GM18498 (cell line): ENCODE data around the gene CDH6.

Source experiments
- ATAC-seq: cut with Tn5 transposase; IDR thresholded peaks from one replicate; pipeline ENCODE4 v1.9.1; 2021; ENCODE audit warnings: mild to moderate bottlenecking, moderate library complexity; ENCODE audit not compliant: unreplicated experiment

The CDH6 gene

DNA sequence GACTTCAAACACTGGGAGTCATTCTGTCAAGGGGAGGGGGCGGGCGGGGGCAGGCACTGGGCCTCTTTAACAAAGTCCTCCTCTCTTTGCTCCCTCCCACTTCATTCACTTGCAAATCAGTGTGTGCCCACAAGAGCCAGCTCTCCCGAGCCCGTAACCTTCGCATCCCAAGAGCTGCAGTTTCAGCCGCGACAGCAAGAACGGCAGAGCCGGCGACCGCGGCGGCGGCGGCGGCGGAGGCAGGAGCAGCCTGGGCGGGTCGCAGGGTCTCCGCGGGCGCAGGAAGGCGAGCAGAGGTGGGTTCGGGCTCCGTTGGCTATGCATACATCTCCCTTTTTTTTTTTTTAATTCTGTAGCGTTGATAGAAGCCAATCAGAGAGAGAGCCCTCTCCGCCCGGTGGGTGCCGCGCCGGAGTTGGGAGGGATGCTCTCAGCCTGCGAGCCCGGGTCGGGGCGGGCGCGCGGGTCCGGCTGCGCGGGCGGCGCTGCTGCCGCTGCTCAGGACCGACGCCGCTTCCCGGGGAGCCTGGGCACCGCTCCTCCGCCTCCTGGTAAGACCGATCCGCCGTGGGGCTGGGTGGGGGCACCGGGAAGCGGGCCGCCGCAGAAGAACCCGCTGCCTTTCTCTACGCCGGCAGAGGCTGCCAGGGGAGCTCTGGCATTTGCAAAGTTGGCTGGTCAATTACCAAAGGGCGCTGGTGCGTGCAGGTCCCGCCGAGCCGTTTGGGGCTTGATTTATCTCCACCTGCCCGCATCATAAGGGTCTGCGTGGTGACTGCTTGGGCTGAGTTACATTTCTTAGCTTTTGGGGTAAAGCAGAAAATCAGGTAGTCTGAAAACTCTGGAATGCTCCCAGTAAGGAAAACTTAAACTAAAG is at the start of gene CDH6:
Gene CDH6, plus strand, starts transcription at position 96 of the 877 bp plus-strand sequence. CDS start 73,788 bp downstream, outside the sequence.
- ATAC-seq: no peak

DNA sequence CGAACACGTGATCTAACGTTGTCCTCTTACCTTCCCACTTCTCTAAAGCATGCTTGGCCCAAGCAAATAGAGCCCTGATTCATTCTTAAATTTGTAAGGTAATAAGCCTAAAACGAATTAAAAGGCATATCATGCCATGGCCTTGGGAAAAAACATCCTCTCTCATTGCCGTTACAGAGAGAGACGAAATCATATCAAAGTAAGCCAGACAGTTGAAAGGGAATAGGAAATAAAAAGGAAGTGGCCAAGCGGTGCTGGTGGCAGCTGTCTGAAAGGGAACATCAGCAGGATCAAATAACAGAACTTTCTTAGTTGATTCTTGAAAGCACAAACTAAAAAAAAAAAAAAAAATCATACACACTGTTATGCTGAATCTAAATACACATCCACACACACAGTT is 49.1 kb upstream of the CDH6 start:
- no peak for ATAC-seq

DNA sequence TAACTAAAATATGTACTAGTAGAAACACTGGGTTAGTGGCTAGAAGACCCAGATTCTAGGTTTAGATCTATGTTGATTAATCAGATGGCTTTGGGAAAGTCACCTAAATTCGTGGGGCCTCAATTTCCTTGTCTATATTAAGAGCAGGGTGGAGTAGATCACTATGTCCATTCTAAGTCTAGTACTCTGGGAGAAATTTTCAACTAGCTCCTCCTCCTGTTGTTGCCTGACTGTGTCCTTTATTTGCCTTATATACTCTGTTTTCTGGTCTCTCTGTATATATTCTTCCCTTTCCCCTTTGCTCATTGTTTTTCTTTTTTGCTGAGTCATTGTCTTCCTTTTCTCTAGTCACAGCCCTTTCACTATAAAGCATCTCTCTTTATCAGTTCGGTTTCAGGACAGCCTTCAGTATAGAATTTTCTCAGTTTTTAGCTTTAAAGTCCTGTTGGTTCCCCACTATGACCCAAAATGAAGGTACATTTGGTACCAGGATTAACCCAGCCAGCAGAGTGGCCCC is 44.5 kb upstream of the CDH6 start:
- no peak for ATAC-seq

GRCh38 chr5:31153521-31153920 is 40.0 kb upstream of the CDH6 start:
- ATAC-seq: no peak

DNA sequence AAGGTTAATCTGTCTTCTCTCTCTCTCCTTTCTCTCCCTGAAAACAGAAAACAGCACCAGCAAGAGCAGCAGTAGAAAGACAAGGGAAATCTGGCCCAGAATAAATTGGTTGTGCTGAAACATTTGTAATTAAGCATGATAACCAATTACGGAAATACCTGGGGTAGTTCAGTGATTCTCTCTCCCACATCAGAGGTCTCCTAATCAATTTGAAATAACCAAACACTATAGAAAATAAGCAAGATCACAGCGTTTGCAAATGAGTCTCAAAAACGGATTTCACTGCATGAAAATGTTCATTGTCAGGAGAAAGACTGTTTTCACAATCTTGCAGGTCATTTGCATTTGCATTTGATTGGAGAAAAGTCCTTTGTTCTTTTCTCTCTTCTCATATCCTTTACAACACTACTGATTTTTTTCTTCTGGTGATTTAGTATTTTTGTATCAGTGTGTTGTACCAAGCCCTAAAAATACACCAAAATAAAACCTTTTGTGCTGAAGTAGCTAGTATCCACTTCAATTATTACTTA is 36.8 kb upstream of the CDH6 start:
- ATAC-seq: no peak

DNA sequence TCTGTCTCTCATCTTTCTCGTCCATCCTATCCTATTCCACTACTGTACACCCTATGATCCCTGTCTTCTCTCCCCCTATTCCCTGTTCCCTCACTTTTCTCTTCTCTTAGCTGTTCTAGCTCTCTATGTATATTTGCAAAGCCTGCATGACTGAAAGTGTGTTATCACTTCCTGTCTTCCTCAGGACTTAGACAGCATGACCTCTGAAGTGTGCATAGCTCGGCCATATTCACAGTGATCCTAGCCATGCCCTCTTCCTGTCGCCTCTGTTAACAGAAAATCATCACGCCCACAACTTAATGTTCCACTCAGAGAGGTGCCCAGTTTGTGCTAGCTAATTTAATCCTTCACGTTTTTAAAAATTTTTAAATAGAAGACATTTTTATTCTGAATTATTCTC is 35.8 kb upstream of the CDH6 start:
- ATAC-seq: no peak

DNA sequence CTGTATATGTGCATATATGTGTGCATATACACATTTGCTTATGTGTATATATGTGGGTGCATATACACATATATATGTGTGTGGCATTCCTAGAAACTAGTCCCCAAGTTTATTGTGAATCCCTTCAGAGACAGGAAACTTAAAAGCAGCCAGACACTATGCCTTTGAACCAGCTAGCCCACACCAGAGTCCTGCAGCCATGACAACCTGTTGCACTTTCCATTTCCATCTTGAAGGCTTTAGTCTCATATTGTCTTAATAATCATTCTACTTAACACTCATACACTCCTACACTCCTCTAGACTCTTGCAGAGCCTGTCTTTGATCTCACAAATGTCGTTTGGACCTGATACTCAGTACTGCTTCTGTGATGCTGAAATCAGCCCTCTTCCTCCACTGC is 34.8 kb upstream of the CDH6 start:
- ATAC-seq: no peak

GRCh38 chr5:31161781-31162181 is 31.7 kb upstream of the CDH6 start:
- no peak for ATAC-seq

- ATAC-seq: no peak
Measured at GRCh38 chr5:31165729-31166128, 27.8 kb upstream of the CDH6 start.

DNA sequence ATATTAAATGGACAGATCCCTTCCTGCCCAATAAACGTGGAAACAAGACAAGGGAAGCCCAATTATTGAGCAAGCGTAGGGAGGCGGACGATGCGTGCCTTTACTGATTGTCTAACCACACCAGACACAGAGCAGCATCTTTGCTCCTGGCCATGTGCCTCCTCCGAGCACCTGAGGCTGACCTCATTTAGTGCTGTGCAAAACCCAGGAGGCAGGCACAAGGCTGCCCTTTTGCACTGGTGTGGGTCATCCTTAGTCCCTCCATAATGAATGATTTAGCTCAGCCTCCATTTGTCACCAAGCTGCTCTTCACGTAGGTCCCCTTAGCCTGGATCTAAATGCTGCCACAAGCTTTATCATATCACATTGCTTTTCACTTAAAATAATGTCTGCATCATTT is 24.1 kb upstream of the CDH6 start:
- no peak for ATAC-seq

DNA sequence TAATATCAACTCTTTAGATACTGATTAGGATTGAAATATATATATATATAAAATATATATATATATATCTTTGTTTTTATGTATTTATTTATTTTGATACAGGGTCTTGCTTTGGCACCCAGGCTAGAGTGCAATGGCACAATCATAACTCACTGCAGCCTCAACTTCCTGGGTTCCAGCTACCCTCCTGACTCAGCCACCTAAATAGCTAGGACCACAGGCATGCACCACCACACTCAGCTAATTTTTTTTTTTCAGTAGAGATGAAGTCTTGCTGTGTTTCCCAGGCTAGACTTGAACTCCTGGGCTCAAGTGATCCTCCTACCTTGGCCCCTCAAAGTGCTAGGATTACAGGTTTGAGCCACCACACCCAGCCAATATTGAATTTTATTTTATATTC is 20.6 kb upstream of the CDH6 start:
- no peak for ATAC-seq

DNA sequence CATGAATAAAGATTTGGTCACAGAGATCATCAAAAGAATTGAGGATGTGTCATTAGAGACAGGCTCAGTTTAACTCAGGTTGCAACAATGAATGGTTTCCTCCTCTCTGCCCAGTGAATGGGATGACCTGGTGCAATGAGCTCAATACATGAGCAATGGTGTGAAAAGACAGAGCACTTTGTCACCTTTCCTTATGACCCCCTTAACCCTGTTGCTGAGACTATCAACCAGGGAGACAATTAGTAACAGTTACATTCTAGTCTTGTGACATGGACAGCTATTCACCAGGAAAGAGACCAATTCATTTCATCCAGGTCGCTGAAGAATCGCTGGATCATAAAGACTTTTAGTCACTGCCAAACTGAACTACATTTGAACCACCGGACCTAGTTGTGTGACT is 19.9 kb upstream of the CDH6 start:
- no peak for ATAC-seq

DNA sequence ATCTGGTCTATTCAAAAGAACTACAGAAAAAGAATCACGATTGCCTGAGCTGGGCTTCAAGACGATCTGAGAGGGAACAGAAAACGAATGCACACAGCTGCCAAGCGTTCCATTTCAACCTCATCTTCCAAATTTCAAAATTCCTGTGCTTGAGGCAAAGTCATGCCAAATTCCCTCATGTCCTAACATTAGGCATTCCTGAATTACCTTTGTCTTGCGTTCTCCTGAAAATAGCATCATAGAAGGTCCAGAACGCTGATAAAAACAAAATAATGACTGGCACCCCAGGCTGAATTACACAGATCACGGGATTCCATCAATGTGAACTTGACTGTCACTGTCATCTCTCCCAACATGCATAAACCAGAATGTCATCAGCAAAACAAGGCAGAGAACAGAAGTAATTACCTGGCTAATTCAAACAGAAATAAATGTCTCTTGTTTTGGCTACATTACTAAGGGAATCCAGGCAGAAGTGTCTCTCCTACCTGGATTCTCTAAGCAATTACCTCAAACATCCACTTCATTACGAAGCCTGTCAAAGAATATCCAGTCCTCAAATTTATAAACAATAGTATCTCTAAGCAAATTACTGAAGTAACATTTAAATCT is 12.0 kb upstream of the CDH6 start:
- ATAC-seq: no peak

DNA sequence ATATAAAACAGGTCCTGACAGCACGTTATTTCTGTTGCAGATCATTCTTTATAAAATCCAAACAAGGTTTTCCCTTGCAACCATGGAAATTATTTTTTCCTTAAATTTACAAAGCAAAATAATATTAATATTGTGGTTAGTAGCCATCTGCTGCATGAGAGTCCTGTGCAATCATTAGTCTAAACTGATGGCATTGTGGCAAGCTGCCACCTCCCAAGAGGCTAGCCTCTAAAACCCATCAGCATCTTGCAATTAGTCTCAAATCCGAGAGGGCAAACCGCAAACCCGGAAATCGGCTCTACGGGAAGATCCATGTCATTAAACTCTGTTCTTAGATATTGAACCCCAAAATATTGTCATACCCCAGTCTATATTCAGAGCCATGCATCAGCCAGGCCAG is 11.3 kb upstream of the CDH6 start:
- no peak for ATAC-seq

GRCh38 chr5:31185951-31186350 is 7.5 kb upstream of the CDH6 start:
- no peak for ATAC-seq

- ATAC-seq: no peak
Measured at GRCh38 chr5:31186672-31187267, 6.7 kb upstream of the CDH6 start.

DNA sequence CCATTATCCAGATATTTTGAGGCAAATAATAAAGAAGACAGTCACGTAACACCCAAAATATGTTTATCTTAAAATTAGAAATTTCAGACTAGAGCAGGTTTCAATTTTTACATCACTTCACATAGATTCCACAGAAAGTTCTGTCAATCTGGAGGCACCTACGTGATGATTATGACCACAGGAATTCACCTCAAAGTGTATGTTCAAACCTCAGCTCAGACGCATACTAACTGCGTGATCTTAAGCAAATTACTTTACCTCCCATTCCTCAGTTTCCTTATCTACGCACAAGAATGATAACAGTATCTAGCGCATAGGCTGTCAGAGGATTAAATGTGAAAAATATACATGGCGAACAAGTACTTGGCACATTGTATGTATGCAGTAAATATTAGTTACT is 5.9 kb upstream of the CDH6 start:
- ATAC-seq: no peak

DNA sequence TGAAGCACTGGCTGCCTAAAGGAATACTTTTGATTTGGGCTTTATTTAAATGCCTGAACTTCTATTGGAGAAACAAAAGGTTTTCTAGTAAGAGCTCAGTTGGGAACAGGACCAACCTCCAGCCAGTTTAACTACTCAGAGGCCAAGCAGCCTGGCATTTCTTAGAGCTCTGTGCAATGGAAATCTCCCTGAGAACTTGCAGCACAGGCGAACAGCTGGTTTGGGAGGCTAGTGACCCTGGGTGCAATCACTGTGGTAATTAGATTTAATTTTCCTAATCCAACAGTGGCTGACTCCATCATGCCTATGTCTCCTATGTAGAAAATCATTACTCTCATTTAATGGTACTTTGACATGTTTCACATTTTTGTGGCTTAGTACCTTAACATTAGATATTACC is 1.0 kb upstream of the CDH6 start:
- no peak for ATAC-seq

DNA sequence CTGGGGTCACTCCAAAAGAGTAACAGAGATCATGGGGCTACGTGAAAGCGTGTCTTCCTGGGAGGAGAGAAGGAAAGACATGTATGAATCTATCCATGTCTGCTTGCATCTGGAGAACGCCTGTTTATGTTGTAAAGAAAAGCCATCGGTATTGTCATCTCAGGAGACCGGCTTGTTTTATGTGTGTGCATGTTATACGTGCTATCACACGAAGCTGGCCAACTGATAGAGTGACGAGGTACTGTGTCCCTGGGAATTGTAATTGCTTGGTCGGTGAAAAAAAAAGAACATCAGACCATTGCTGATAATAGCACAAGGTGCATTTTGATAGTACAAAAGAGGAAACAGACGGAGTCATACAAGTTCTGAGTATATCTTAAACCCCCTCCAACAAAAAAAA is 370 bp upstream of the CDH6 start:
- ATAC-seq: no peak

GRCh38 chr5:31194468-31194813 is 955 bp downstream of the CDH6 start:
- ATAC-seq: no peak

- ATAC-seq: no peak
Measured at GRCh38 chr5:31194892-31195555, 1.5 kb downstream of the CDH6 start.
